OCI-LY1 (cell line): ENCODE data around the gene JPH3.

Source experiments
- H2AFZ ChIP-seq: fragments of 200-600 bp; sonication (generic), shearing (Covaris generic); 2 replicates; pipeline ENCODE4 v1.6.0; 2014; ENCODE audit warnings: antibody characterized with exemption, mild to moderate bottlenecking, low read length
- H3F3A ChIP-seq: fragments of 200-600 bp; sonication (generic), shearing (Covaris generic); 2 replicates; pipeline ENCODE4 v1.6.0; 2014; ENCODE audit warnings: mild to moderate bottlenecking, antibody characterized with exemption, low read length, moderate library complexity; ENCODE audit not compliant: insufficient read depth
- H3K27ac ChIP-seq: fragments of 200-600 bp; sonication (generic); 2 replicates; pipeline ENCODE4 v1.5.1; 2014; ENCODE audit warnings: low read length, mixed run types, mild to moderate bottlenecking, low read depth; ENCODE audit not compliant: poor library complexity, severe bottlenecking
- H3K27me3 ChIP-seq: fragments of 200-600 bp; sonication (generic); 2 replicates; pipeline ENCODE4 v1.6.0; 2014; ENCODE audit warnings: antibody characterized with exemption, mild to moderate bottlenecking, low read length, moderate library complexity; ENCODE audit not compliant: insufficient read depth
- H3K36me3 ChIP-seq: fragments of 200-600 bp; sonication (generic); 2 replicates; pipeline ENCODE4 v1.6.1; 2014; ENCODE audit warnings: mild to moderate bottlenecking, antibody characterized with exemption, low read length, moderate library complexity, mixed read lengths; ENCODE audit not compliant: insufficient read depth
- H3K4me1 ChIP-seq: fragments of 200-600 bp; sonication (generic); 2 replicates; pipeline ENCODE4 v1.5.1; 2014; ENCODE audit warnings: mild to moderate bottlenecking, low read length, moderate library complexity; ENCODE audit not compliant: insufficient read depth, severe bottlenecking
- H3K4me2 ChIP-seq: fragments of 200-600 bp; sonication (generic), shearing (Covaris generic); 2 replicates; pipeline ENCODE4 v1.6.1; 2014; ENCODE audit warnings: low read length
- H3K4me3 ChIP-seq: fragments of 200-600 bp; sonication (generic); 2 replicates; pipeline ENCODE4 v1.5.1; 2014; ENCODE audit warnings: low read length, low read depth, mild to moderate bottlenecking, mixed read lengths; ENCODE audit not compliant: poor library complexity, severe bottlenecking
- H3K79me2 ChIP-seq: fragments of 200-600 bp; shearing (Covaris generic); 2 replicates; pipeline ENCODE4 v1.6.1; 2016; ENCODE audit warnings: mixed run types, low read length, mixed read lengths; ENCODE audit not compliant: insufficient read depth
- H3K9ac ChIP-seq: fragments of 200-600 bp; sonication (generic), shearing (Covaris generic); 2 replicates; pipeline ENCODE4 v1.6.1; 2014; ENCODE audit warnings: mild to moderate bottlenecking, low read length, mixed read lengths
- H3K9me2 ChIP-seq: fragments of 200-600 bp; sonication (generic), shearing (Covaris generic); 2 replicates; pipeline ENCODE4 v1.6.1; 2014; ENCODE audit warnings: low read depth, mild to moderate bottlenecking, low read length, mixed read lengths
- H3K9me3 ChIP-seq: fragments of 200-600 bp; shearing (Covaris generic); 2 replicates; pipeline ENCODE4 v1.6.1; 2014; ENCODE audit warnings: low read length, mixed read lengths
- H4K20me1 ChIP-seq: fragments of 200-600 bp; sonication (generic), shearing (Covaris generic); 2 replicates; pipeline ENCODE4 v1.6.0; 2016; ENCODE audit warnings: mild to moderate bottlenecking, low read length; ENCODE audit not compliant: insufficient read depth
- CTCF ChIP-seq: fragments of 200-600 bp; sonication (generic), shearing (Covaris generic); IDR thresholded peaks from 2 replicates; pipeline ENCODE4 v1.5.1; 2017; ENCODE audit warnings: mild to moderate bottlenecking, antibody characterized with exemption, low read length, moderate library complexity, mixed read lengths
- EZH2 ChIP-seq: fragments of 200-600 bp; sonication (generic), shearing (Covaris generic); IDR thresholded peaks from 2 replicates; pipeline ENCODE4 v1.8.0; 2017; ENCODE audit warnings: borderline replicate concordance, mixed run types, mild to moderate bottlenecking, antibody characterized with exemption, low read length, moderate library complexity, mixed read lengths

Gene JPH3

GRCh38 chr16:87555647-87556046, 46.7 kb upstream of the JPH3 start:
- no peaks in the 10 kb centered on the region for H3K9me3 ChIP-seq
- H2AFZ ChIP-seq: no peak overlapping the region
- no peak overlapping the region for H3K27ac ChIP-seq
- peaks cover 5% of the 10 kb centered on the region; the same call in 1 of the 2 replicates for H3K27me3 ChIP-seq
- H3K4me3 ChIP-seq: no peak overlapping the region
- H3F3A ChIP-seq: no peaks in the 10 kb centered on the region
- no peak overlapping the region for H3K4me2 ChIP-seq
- no peaks in the 10 kb centered on the region for H3K79me2 ChIP-seq
- TF ChIP-seq EZH2: no peak
- TF ChIP-seq CTCF: no peak
- H3K9ac ChIP-seq: no peak overlapping the region
- H3K9me2 ChIP-seq: no peaks in the 10 kb centered on the region
- no peaks in the 10 kb centered on the region for H3K36me3 ChIP-seq
- H4K20me1 ChIP-seq: no peaks in the 10 kb centered on the region
- H3K4me1 ChIP-seq: no peaks in the 10 kb centered on the region

GRCh38 chr16:87556941-87557459, 45.3 kb upstream of the JPH3 start:
- Histone ChIP-seq H3K9me2 (no peaks in the 10 kb centered on the region), H3K9ac (no peak overlapping the region), H3K4me2 (no peak overlapping the region), H3K4me3 (no peak overlapping the region), H3F3A (no peaks in the 10 kb centered on the region), H3K4me1 (no peaks in the 10 kb centered on the region), H3K36me3 (no peaks in the 10 kb centered on the region), H2AFZ (no peak overlapping the region), H4K20me1 (no peaks in the 10 kb centered on the region), H3K27me3 (peaks cover 5% of the 10 kb centered on the region; the same call in 1 of the 2 replicates), H3K27ac (no peak overlapping the region), H3K9me3 (no peaks in the 10 kb centered on the region), H3K79me2 (no peaks in the 10 kb centered on the region)
- TF ChIP-seq CTCF: no peak
- TF ChIP-seq EZH2: no peak

DNA sequence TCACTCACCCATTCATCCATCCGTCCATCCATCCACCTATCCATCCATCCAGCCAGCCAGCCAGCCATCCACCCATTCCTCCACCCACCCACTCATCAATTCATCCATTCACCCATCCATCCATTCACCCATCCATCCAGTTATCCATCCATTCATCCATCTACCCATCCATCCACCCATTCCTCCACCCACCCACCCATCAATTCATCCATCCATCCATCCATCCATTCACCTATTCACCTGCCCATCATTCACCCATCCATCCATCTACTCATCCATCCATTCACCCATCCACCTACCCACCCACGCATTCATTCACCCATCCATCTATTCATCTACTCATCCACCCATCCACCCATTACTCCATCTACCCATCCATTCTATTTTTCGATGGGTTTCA, 43.6 kb upstream of the JPH3 start:
- peaks cover 2% of the 10 kb centered on the region; the same call in 1 of the 2 replicates for H3K27me3 ChIP-seq
- no peak overlapping the region for H3K4me3 ChIP-seq
- H3F3A ChIP-seq: no peaks in the 10 kb centered on the region
- H3K4me1 ChIP-seq: no peaks in the 10 kb centered on the region
- no peaks in the 10 kb centered on the region for H3K9me2 ChIP-seq
- no peaks in the 10 kb centered on the region for H3K79me2 ChIP-seq
- no peak overlapping the region for H3K4me2 ChIP-seq
- H3K36me3 ChIP-seq: no peaks in the 10 kb centered on the region
- no peak overlapping the region for H3K9ac ChIP-seq
- no peaks in the 10 kb centered on the region for H4K20me1 ChIP-seq
- H3K9me3 ChIP-seq: no peaks in the 10 kb centered on the region
- H2AFZ ChIP-seq: no peak overlapping the region
- TF ChIP-seq CTCF (no peak), EZH2 (no peak)
- H3K27ac ChIP-seq: no peak overlapping the region
